GM10847 (cell line): Measurements from ENCODE around the gene CRACDL.

Source experiments
- POLR2A ChIP-seq: IDR thresholded peaks from 2 replicates; pipeline ENCODE4 v1.6.1; 2011; ENCODE audit not compliant: insufficient read length; ENCODE audit errors: extremely low read depth

Gene CRACDL

DNA sequence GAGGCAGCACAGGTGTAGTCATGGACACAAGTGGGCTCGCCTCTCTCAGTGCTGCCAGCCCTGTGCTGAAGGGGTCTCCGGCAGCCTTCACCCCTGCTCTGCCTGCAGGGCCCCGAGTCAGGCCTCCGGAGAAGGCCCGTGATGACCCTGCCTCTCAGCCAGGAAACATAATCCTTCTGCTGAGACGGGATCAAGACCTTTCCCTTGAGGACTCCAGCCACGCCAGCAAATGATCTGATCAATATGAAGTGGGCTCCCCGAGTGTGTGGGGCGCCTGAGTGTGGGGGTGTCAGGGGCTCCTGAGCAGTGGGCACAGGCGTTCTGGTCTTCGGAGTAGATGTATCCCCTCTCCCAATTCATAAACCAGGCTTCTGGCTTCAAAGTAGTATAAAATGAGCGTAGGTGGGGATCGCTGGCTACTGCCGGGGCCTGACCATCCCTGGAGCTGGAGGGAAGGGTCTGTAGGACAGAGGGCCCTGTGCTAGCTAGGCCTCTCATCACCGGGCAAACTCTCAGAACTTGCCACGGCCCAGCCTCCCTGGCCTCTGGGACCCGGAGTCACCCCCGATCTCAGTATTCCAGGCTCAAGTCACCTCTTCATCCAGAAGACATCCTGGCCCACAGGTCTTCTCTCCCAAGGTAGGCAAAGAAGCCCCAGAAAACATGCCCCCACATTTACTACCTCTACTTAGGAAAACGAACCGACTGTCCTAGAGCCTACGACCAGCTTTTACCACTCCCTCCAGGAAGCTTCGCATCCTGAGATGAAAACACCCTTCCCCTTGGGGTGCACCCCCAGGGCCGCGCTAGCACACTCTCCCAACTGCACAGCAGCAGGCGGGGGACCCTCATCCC is 33.6 kb downstream of the CRACDL start:
- no peak for TF ChIP-seq POLR2A

DNA sequence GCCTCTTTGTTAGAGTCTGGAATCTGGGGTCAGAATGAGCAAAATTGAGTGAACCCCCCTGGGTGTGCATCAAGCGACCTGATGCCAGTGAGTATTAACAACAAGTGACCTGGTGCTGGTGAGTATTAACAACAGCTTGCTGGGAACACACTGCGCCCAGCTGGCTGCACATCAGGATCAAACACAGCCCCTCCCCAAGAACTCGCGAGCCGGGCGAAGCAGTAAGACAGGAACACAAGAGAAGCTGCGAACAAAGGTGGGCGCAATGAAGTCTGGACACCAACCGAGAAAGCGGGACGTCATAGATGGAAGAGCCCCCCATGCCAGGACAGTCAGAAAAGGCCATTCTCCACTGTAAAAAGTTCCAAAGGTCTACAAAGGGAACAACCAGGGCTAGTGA is 34.3 kb downstream of the CRACDL start:
- no peak for TF ChIP-seq POLR2A

DNA sequence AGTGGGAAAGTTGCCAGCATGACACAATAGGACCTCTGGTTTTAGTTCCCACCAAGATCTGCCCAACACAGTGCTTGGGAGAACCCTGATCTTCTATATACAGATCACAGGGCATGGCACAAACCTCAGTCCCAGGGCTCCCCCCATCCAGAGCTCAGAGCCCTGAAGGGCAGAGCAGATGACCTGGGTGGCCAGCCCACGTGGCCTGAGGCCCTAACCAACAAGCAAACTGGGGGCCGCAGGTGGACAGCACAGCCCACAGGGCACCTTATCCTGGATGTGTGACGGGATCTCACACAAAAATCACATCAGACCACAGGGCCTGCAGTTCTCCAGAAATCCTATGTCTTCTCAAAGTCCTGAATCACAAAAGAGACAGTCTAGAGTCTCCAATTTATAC is 34.7 kb downstream of the CRACDL start:
- no peak for TF ChIP-seq POLR2A

DNA sequence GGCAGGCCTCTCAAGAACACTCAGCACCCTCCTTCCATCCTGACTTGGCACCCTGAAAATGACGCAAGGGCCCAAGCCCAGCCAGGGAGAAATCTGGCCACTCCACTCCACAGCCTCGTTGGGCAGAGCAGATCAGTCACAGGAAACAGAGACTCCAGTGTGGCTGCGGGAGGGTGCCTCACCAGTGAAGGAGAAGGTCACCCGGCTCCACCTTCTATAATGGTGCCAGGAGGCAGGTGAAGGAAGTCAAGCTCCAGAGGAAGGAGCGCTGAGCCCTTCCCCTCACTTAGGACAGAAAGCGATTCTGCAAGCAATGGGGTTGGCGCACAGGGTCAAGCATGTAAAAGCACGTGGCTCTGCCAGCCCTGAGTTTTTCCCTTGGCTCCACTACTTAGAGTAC is 35.3 kb downstream of the CRACDL start:
- no peak for TF ChIP-seq POLR2A

DNA sequence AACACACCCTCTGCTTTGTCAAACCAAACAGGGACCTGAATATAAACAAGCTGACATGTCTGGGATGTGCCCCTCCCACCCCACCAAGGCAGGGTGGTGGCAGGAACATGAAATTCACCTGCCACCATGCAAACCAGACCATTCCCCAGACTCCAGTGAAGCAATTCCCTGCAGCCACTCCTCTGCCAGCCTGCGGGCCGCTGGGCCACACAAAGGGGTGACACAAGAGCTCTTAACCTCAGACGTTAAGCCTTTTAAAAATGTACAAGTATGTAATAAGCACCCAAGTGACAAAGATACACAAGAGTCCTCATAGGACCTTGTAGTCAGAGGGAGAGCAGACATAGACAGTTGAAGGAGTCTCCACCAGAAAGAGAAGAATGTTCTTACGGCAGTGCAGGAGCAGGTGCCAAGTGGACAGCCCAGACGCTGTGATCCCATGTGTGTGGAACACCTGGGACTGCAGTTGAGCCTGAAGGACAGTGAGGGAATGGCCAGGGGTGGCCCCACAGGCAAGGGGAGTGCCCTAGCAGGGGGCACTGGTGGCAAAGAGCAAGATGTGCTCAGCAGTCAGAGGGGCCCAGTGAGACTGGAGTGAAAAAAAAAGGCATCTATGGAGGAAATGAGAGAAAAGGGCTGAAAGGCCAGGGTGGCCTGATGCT is 36.9 kb downstream of the CRACDL start:
- TF ChIP-seq POLR2A = no peak

DNA sequence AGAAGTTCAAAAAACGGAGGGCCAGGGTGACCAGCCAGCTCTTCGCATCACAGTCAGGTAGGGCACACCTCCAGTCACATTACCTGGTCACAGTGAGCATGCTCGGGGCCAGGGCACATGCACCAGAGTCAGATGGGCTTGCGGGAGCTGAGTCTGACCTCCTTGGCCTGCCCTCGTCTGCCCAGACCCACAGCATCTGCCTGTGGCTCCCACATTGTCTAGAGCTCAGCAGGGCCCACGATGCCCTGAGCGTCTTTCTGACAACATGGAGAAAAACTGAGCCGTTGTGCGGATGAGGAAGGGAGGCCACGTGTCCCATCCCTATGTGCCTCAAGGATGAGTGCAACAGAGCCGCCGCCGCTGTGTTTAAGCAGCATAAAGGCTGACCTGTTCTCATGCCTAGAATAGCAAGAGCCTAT is 37.6 kb downstream of the CRACDL start:
- no peak for TF ChIP-seq POLR2A

DNA sequence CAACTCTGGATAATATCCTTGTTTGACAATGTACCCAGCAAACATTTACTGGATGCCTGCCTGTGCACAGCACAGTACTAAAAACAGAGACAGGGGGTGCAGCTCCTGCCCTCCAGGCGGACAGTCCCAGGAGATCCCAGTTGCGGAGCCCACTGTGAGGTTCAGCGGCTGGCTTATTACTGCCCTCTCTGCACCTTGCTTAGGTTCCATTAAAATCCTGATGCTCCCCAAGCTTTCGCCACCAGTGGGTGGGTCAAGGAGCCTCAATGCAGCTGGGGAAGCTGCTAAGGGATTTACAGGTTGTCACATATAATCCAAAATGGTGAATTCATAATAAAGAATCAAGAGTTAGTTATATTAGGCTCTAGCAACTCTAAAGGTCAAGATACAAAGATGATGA is 38.3 kb downstream of the CRACDL start:
- no peak for TF ChIP-seq POLR2A

DNA sequence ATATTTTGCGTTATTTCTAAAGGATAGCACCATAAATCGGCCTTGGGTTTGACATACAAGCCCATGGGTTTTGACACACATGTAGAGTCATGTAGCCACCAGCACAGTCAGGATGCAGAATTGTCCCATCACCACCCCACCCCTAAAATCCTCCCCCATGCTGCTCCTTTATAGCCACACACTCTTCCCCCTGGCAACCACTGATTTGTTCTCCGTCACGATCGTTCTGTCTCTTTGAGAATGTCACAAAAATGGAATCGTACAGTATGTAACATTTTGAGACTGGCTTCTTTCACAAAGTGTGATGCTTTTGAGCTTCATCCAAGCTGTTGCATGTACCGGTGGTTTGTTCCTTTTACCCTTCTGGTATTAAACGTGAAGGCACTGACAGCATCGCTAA is 39.1 kb downstream of the CRACDL start:
- TF ChIP-seq POLR2A = no peak

DNA sequence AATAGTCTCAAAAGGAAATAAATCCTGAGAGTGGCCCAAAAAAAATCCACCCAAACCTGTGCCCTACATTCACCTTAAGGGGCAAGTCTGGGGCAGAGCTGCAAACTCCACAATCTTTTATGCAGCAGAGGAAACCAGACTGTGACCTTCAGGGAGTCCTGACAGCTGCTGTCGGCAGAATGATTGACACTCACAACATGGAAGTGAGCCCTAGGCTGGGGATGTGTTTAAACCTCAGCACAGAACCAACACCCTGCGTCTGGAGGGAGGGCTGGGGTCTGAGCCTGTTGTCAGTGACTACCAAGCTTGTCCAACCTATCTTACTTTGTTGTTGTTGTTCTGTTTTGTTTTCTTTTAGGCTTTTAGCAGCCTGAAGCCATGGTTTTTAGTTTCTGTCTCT is 39.6 kb downstream of the CRACDL start:
- TF ChIP-seq POLR2A = no peak

DNA sequence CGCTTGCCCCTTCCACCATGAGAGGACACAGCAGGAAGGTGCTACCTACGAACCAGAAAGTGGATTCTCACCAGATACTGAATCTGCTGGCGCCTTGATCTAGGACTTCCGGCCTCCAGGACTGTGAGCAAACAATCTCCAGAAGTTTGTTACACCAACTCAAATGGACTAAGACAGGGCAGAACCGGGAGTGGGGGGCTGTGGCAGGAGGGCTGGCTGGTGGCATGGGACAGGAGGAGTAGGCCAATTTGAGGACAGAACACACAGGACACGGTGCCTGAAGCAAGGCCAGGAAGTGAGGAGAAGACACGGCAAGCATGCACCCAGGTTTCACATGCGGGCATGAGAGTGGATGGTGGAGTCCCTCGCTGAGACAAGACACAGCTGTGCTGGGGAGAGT is 40.1 kb downstream of the CRACDL start:
- no peak for TF ChIP-seq POLR2A

DNA sequence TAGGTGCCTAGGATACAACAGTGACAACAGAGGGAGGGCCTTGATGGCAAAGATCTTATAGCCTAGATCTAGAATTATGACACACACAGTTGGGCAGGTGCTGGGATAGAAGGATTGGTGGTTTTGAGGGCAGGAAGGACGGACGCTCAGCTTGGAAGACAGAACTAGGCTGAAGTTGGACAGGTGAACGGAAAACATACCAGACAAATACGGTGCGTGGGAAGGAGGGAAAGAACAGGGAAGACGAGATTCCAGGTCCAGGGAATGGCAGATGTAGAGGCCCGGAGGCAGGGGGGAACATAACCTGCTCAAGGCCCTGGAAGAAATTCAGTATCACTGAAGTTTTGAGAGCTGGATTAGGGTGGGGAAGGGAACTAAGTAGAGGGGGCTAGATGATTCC is 40.8 kb downstream of the CRACDL start:
- TF ChIP-seq POLR2A = no peak

DNA sequence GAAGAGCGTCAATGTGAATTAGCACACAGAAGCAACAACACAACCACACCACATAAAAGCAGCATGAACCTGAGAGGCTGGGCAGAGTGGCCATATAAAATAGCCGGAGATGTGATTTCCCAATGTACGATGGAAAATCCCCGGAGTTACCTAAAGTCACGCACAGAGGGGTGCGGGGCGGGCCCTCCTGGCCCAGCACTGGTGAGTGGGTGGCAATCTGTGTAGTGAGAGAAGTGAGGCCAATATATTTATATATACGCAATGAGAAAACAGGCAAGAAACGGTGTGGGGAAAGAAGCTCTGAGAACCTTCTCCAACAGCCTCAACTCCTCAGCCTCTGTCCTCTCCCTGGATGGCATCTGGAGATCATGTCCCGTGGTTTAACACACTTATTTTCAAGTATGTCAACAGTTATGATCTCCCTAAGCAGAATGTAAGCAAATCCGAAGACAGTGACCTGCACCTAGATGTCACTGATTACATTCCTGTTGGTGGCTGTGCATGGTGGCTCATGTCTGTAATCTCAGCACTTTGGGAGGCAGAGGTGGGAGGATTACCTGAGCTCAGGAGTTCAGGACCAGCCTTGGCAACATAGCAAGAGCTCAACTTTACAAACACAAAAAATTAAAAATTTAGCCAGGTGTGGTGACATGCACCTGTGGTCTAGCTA is 41.6 kb downstream of the CRACDL start:
- no peak for TF ChIP-seq POLR2A

DNA sequence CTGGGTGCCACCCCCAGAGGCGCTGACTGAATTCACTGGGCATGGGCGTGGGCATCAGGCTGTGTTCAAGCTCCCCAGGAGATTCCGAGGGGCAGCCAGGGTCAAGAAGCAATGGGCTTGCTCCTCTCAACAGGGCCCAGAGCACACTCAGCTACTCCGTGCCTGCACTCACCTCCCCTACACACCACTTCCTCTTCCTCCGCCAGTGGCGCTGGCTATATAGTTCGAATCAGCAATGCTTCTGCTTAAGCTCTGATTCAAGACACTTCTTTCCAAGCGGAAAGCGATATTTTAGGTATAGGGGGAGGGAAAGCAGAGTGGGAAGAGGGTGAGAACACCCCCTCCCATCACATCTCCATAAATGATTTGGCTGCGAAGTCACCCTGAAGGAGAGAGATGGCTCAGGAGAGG is 42.1 kb downstream of the CRACDL start:
- TF ChIP-seq POLR2A = no peak

DNA sequence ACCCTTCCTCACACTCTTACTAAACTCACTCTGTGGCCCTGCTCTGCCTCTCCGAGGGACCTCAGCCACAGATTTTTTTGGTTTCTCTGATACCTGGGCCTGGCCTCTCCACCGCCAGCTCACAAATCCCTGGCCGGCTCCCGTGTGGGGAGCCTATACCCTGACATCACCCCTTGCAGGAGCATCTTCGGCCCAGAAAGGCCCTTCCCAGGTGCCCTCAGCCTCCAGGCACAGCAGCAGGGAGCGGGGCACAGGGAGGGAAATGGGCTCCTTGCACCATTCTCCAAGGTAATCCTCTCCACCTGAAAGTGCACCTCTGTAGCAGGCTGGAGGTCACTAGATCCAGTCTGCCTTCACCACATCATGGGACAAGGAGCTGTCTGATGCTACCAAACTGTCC is 43.2 kb downstream of the CRACDL start:
- TF ChIP-seq POLR2A = no peak

DNA sequence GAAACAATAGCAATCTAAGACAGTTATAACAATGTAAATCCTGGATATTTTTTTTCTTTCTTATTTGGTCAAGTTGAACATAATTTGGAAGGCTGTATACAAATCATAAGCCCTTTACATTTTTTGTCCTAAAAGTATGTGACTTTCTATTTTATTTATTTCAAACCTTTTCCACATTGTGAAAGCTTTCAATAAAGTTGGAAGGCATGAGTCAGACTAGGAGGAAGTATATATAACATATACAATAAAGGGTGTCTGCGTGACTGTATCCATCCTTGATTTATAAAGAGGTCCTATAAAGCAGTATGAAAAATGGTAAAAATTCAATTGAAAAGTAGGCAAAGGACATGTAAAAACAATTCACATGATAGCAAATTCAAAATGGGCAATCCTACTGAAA is 44.4 kb downstream of the CRACDL start:
- TF ChIP-seq POLR2A = no peak

DNA sequence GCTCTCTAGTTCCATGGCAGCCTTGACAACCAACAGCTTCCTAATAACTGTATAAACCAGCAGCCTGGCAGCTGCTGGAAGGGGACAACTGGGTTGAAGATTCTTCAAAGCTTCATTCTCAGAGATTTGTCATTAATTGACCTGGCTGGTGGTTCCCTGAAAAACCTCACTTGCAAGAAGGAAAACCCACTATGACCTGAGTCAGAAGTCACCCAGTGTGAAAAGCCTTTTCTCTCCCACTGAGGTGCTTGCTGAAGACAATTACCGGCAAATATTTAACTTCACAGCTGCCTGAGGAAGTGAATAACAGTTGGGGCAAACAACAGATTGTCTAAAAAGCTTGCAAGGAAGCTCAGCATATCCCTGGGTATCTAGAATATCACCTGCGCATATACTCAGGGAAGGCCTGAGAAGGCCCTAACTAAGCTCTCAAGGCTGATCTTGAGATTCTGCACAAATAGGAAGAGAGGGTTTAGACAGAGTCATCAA is 49.9 kb downstream of the CRACDL start:
- TF ChIP-seq POLR2A = no peak

DNA sequence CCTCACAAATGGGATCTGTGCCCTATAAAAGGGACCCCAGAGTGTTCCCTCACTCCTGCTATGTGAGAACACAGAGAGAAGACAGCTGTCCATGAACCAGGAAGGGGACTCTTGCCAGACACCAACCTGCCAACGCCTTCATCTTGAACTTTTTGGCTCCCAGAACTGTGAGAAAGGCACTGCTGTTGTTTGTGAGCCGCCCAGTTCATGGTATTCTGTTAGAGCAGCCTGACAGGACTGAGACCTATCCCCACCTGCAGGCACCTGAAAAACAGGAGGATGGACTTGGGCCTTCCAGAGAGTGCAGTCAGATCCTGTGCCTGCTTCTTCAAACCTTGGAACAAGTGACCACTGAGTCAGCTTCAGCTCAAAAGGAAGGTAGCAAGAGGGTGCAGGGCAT is 51.4 kb downstream of the CRACDL start:
- no peak for TF ChIP-seq POLR2A

DNA sequence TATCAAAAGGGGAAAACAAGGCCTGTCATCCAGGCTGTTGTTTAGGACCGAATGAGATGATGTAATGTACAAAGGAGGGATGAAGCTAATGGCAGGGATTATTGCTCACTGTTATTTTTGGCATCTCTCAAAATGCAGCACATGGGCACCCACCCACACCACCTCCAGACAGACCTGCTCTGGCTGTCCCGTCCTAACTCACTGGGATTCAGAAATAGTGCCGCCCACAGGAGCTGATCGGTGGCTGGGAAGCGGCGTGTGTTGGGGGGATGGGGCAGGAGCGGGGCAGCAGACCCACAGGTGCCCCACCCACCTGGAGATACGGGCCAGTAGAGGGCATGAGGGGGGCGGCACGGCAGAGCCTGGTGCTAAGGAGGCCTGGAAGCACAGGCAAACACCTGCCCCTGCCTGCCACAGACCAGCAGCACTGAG is 52.2 kb downstream of the CRACDL start:
- no peak for TF ChIP-seq POLR2A
